Hepatocyte (in vitro differentiated cells): Measurements from ENCODE around the gene PPP2R3A.
"Not testable (repeated sequence)": the region's sequence is repeated elsewhere in the genome, so short reads cannot be mapped to it uniquely, and the experiment has no call there.

Experiments
- CTCF ChIP-seq: fragments of 200-600 bp; sonication (generic); IDR thresholded peaks from 2 replicates; pipeline ENCODE4 v1.5.1; 2016; ENCODE audit warnings: antibody characterized with exemption, mild to moderate bottlenecking; ENCODE audit not compliant: poor library complexity
- EZH2 ChIP-seq: fragments of 200-600 bp; sonication (generic); IDR thresholded peaks from 2 replicates; pipeline ENCODE4 v1.6.1; 2016; ENCODE audit warnings: antibody characterized with exemption, mild to moderate bottlenecking, borderline replicate concordance
- EZH2phosphoT487 ChIP-seq: fragments of 200-600 bp; sonication (generic); IDR thresholded peaks from one replicate; pipeline ENCODE4 v1.6.1; 2018; ENCODE audit warnings: antibody characterized with exemption, mild to moderate bottlenecking, low read depth, moderate library complexity; ENCODE audit not compliant: unreplicated experiment, severe bottlenecking

DNA sequence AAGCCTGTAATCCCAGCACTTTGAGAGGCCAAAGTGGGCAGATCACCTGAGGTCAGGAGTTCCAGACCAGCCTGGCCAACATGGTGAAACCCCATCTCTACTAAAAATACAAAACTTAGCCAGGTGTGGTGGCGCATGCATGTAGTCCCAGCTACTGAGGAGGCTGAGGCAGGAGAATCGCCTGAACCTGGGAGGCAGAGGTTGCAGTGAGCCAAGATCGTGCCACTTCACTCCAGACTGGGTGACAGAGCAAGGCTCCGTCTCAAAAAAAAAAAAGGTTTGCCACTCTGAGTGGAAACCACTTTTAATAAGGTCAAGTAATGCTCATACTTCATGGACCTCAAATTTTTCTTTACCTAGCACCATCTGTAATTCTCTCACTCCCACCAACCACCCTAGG, 178.9 kb downstream of the PPP2R3A start:
- not testable (repeated sequence) for TF ChIP-seq CTCF, EZH2phosphoT487, EZH2
